HCT116 (cell line): ENCODE data around the gene RARS2. TPM values are rescaled to one million over a fixed set of nuclear protein-coding genes. Genes with fewer than 3 reads are reported as not detected.

Experiments
- ATAC-seq: fragments of 200-7000 bp; cut with Tn5 transposase; 2 replicates; pipeline ENCODE4 v1.9.1; 2020; ENCODE audit warnings: mild to moderate bottlenecking, moderate library complexity
- BruUV-seq: library from RNA; stranded (reverse); fragments of 400-500 nt; replicated peaks from 2 replicates; lab custom pipeline; 2021; lab: Mats Ljungman, UMichigan
- CTCF ChIA-PET: fragments of 300-600 bp; sonication (Branson Sonifier 250); formaldehyde crosslinking; loops from one replicate; lab custom pipeline; 2021; ENCODE audit warnings: antibody characterized with exemption; lab: Charles Lee
- POLR2A ChIA-PET: fragments of 300-600, 350-600 bp; sonication (Branson Sonifier 250); formaldehyde crosslinking; loops from one replicate; lab custom pipeline; 2021; ENCODE audit warnings: antibody characterized with exemption; lab: Charles Lee
- RAD21 ChIA-PET, 2 experiments: fragments of 300-600 bp; sonication (Branson Sonifier 250); formaldehyde crosslinking; loops; one replicate each; lab custom pipeline; 2023; ENCODE audit warnings: low total read pairs in 2 of 2; ENCODE audit not compliant: uncharacterized antibody in 2 of 2, unreplicated experiment in 2 of 2, low non-redundant PET in 1 of 2; lab: Charles Lee
- DNase-seq: peaks from one replicate; pipeline ENCODE4 v3.0.0-alpha.2; 2010; ENCODE audit warnings: low read depth, low spot score
- H2AFZ ChIP-seq: fragments of 200-600 bp; shearing (Covaris generic), sonication (generic); 2 replicates; pipeline ENCODE4 v1.6.1; 2017; ENCODE audit warnings: low read depth, mixed run types, mixed read lengths, antibody characterized with exemption, low read length; ENCODE audit not compliant: poor library complexity, severe bottlenecking
- H3K27ac ChIP-seq: 2 replicates; pipeline ENCODE4 v1.5.1; 2012; ENCODE audit warnings: low read depth, low read length
- H3K27me3 ChIP-seq: fragments of 200-600 bp; sonication (generic); 2 replicates; pipeline ENCODE4 v1.6.1; 2016; ENCODE audit warnings: mixed run types, low read length, mixed read lengths; ENCODE audit not compliant: insufficient read depth
- H3K36me3 ChIP-seq, 2 experiments: fragments of 200-500 bp in 1 of 2; fragments of 200-600 bp in 1 of 2; sonication (Bioruptor generic) in 1 of 2; sonication (generic) in 1 of 2; 2 replicates each; pipeline versions ENCODE4 v1.5.1 to v1.6.1; 2014 to 2016; ENCODE audit warnings: low read length in 2 of 2, inconsistent platforms in 1 of 2, mixed read lengths in 1 of 2, mixed run types in 1 of 2; ENCODE audit not compliant: insufficient read depth in 2 of 2, control insufficient read depth in 1 of 2
- H3K4me1 ChIP-seq, 2 experiments: fragments of 200-600 bp in 1 of 2; sonication (generic) in 1 of 2; 2 replicates each; pipeline versions ENCODE4 v1.5.1 to v1.6.1; 2012 to 2017; ENCODE audit warnings: low read length in 2 of 2, inconsistent platforms in 1 of 2, mild to moderate bottlenecking in 1 of 2, mixed read lengths in 1 of 2, mixed run types in 1 of 2, moderate library complexity in 1 of 2; ENCODE audit not compliant: insufficient read depth in 2 of 2, control insufficient read depth in 1 of 2
- H3K4me2 ChIP-seq: fragments of 200-600 bp; sonication (generic); 2 replicates; pipeline ENCODE4 v1.6.1; 2017; ENCODE audit warnings: mixed run types, low read length, mixed read lengths
- H3K4me3 ChIP-seq, 2 experiments: fragments of 200-600 bp in 1 of 2; sonication (generic) in 1 of 2; replicated peaks in 1 of 2; 2 replicates each; pipeline ENCODE4 v1.5.1; 2011 to 2016; ENCODE audit warnings: low read length in 2 of 2, control low read depth in 1 of 2, low read depth in 1 of 2, mild to moderate bottlenecking in 1 of 2, mixed read lengths in 1 of 2, mixed run types in 1 of 2
- H3K79me2 ChIP-seq: fragments of 200-600 bp; sonication (generic); 2 replicates; pipeline ENCODE4 v1.6.1; 2017; ENCODE audit warnings: mild to moderate bottlenecking, mixed run types, low read length, moderate library complexity, mixed read lengths; ENCODE audit not compliant: insufficient read depth
- H3K9ac ChIP-seq: fragments of 200-600 bp; sonication (generic); 2 replicates; pipeline ENCODE4 v1.6.1; 2016; ENCODE audit warnings: low read length, mixed read lengths
- H3K9me2 ChIP-seq: fragments of 200-600 bp; sonication (generic), shearing (Covaris generic); 2 replicates; pipeline ENCODE4 v1.6.1; 2017; ENCODE audit warnings: mixed run types, mild to moderate bottlenecking, moderate library complexity; ENCODE audit not compliant: insufficient read depth
- H3K9me3 ChIP-seq, 2 experiments: fragments of 200-500 bp in 1 of 2; fragments of 200-600 bp in 1 of 2; sonication (Bioruptor generic) in 1 of 2; sonication (generic) in 1 of 2; 2 replicates each; pipeline ENCODE4 v1.6.1; 2014 to 2017; ENCODE audit warnings: low read length in 2 of 2, mixed read lengths in 2 of 2, inconsistent platforms in 1 of 2, low read depth in 1 of 2, mild to moderate bottlenecking in 1 of 2, mixed run types in 1 of 2, moderate library complexity in 1 of 2; ENCODE audit not compliant: control insufficient read depth in 1 of 2, insufficient read depth in 1 of 2
- H4K20me1 ChIP-seq: fragments of 200-600 bp; sonication (generic), shearing (Covaris generic); 2 replicates; pipeline ENCODE4 v1.6.1; 2017; ENCODE audit warnings: mixed run types, mild to moderate bottlenecking, moderate library complexity; ENCODE audit not compliant: insufficient read depth
- CBX3 ChIP-seq: IDR thresholded peaks from 2 replicates; pipeline ENCODE4 v1.6.1; 2012; ENCODE audit warnings: low read depth
- CEBPB ChIP-seq: IDR thresholded peaks from 2 replicates; pipeline ENCODE4 v1.6.1; 2012; ENCODE audit warnings: low read depth
- EGR1 ChIP-seq: IDR thresholded peaks from 2 replicates; pipeline ENCODE4 v1.6.1; 2012; ENCODE audit warnings: low read depth
- EZH2 ChIP-seq: fragments of 200-600 bp; sonication (generic); IDR thresholded peaks from 2 replicates; pipeline ENCODE4 v1.6.1; 2017; ENCODE audit warnings: antibody characterized with exemption, mixed run types
- EZH2phosphoT487 ChIP-seq: fragments of 200-600 bp; IDR thresholded peaks from 2 replicates; pipeline ENCODE4 v1.6.1; 2018; ENCODE audit warnings: antibody characterized with exemption, borderline replicate concordance
- FOSL1 ChIP-seq: IDR thresholded peaks from 2 replicates; pipeline ENCODE4 v1.6.1; 2012; ENCODE audit warnings: low read depth
- JUND ChIP-seq: IDR thresholded peaks from 2 replicates; pipeline ENCODE4 v1.6.1; 2012
- POLR2A ChIP-seq: IDR thresholded peaks from 2 replicates; pipeline ENCODE4 v1.7.0; 2011; ENCODE audit warnings: borderline replicate concordance; ENCODE audit not compliant: insufficient read depth, insufficient read length; ENCODE audit errors: extremely low read depth
- POLR2AphosphoS5 ChIP-seq: IDR thresholded peaks from 2 replicates; pipeline ENCODE4 v1.6.1; 2011; ENCODE audit warnings: mild to moderate bottlenecking, low read depth, low read length, moderate library complexity
- RAD21 ChIP-seq: IDR thresholded peaks from 2 replicates; pipeline ENCODE4 v1.6.1; 2012; ENCODE audit warnings: low read depth, mild to moderate bottlenecking
- SP1 ChIP-seq: IDR thresholded peaks from 2 replicates; pipeline ENCODE4 v1.6.1; 2012; ENCODE audit warnings: low read depth
- ZFX ChIP-seq: fragments of 450-650 bp; IDR thresholded peaks from 2 replicates; pipeline ENCODE4 v1.6.1; 2017
- ZNF274 ChIP-seq: fragments of 200-500 bp; sonication (Bioruptor generic); IDR thresholded peaks from 2 replicates; pipeline ENCODE4 v1.6.1; 2014; ENCODE audit warnings: mild to moderate bottlenecking, low read depth, low read length, inconsistent platforms
- intact Hi-C: fragments of 100-400 bp; cut with micrococcal nuclease; formaldehyde crosslinking; loops from 2 replicates; pipeline ENCODE4 v1.10.0; 2022
- total RNA-seq: library from RNA; stranded (reverse); gene quantifications from one replicate; pipeline ENCODE4 v1.2.1, GENCODE V29; 2021; ENCODE audit not compliant: unreplicated experiment
- TF ChIP-seq, protein P1 (sequence below), 3 experiments: fragments of 200-600 bp in 1 of 3; sonication (generic) in 1 of 3; IDR thresholded peaks in 2 of 3; conservative IDR thresholded peaks in 1 of 3; 2 replicates each; pipeline ENCODE4 v1.5.1; 2012 to 2017; ENCODE audit warnings: low read depth in 2 of 3, low read length in 2 of 3, antibody characterized with exemption in 1 of 3, borderline replicate concordance in 1 of 3, control low read depth in 1 of 3, mild to moderate bottlenecking in 1 of 3, mixed read lengths in 1 of 3, mixed run types in 1 of 3, moderate library complexity in 1 of 3; ENCODE audit not compliant: insufficient read depth in 1 of 3
- TF ChIP-seq, protein P2 (sequence below): IDR thresholded peaks from 2 replicates; pipeline ENCODE4 v1.6.1; 2012; ENCODE audit warnings: low read depth
- TF ChIP-seq, protein P3 (sequence below): IDR thresholded peaks from 2 replicates; pipeline ENCODE4 v1.6.1; 2012
- TF ChIP-seq, protein P4 (sequence below): IDR thresholded peaks from 2 replicates; pipeline ENCODE4 v1.6.1; 2012

RARS2 gene
- total RNA-seq, 1 experiment from 2014 or later, result 34.8 TPM

DNA sequence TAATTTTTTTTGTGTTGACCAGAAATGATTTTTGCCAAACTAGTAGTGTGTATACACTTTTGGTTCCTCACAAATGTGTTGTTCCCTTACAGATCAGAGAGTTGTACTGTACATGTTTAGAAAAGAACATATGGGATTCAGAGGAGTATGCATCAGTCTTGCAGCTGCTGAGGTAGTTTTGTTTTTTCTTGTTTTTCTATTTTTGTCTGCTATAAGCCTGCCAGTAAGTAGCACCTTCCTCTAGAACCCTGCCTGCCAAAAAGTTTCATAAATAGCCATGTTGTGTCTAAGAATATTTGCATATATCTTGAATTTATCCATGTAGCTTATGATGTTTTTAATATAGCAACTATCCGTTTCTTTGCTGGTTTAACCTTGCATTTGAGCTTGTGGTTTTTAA lies 46.5 kb upstream of the RARS2 start:
- no peaks in the 10 kb centered on the region for H3K27me3 ChIP-seq
- TF ChIP-seq JUND (no peak), RAD21 (no peak), EGR1 (no peak), SP1 (no peak), POLR2AphosphoS5 (no peak), EZH2phosphoT487 (no peak), EZH2 (no peak), POLR2A (no peak), FOSL1 (no peak), CEBPB (no peak), ZFX (no peak), CBX3 (no peak), ZNF274 (no peak)
- TF ChIP-seq, protein P1, sequence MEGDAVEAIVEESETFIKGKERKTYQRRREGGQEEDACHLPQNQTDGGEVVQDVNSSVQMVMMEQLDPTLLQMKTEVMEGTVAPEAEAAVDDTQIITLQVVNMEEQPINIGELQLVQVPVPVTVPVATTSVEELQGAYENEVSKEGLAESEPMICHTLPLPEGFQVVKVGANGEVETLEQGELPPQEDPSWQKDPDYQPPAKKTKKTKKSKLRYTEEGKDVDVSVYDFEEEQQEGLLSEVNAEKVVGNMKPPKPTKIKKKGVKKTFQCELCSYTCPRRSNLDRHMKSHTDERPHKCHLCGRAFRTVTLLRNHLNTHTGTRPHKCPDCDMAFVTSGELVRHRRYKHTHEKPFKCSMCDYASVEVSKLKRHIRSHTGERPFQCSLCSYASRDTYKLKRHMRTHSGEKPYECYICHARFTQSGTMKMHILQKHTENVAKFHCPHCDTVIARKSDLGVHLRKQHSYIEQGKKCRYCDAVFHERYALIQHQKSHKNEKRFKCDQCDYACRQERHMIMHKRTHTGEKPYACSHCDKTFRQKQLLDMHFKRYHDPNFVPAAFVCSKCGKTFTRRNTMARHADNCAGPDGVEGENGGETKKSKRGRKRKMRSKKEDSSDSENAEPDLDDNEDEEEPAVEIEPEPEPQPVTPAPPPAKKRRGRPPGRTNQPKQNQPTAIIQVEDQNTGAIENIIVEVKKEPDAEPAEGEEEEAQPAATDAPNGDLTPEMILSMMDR (IDR thresholded peaks at IDR 0.05 in 2 of 3, conservative IDR thresholded peaks at IDR 0.05 in 1 of 3; ENCODE audit: borderline replicate concordance in 1 of 3, insufficient read depth in 1 of 3, low read depth in 2 of 3, low read length in 2 of 3), result no peak
- TF ChIP-seq, protein P2, sequence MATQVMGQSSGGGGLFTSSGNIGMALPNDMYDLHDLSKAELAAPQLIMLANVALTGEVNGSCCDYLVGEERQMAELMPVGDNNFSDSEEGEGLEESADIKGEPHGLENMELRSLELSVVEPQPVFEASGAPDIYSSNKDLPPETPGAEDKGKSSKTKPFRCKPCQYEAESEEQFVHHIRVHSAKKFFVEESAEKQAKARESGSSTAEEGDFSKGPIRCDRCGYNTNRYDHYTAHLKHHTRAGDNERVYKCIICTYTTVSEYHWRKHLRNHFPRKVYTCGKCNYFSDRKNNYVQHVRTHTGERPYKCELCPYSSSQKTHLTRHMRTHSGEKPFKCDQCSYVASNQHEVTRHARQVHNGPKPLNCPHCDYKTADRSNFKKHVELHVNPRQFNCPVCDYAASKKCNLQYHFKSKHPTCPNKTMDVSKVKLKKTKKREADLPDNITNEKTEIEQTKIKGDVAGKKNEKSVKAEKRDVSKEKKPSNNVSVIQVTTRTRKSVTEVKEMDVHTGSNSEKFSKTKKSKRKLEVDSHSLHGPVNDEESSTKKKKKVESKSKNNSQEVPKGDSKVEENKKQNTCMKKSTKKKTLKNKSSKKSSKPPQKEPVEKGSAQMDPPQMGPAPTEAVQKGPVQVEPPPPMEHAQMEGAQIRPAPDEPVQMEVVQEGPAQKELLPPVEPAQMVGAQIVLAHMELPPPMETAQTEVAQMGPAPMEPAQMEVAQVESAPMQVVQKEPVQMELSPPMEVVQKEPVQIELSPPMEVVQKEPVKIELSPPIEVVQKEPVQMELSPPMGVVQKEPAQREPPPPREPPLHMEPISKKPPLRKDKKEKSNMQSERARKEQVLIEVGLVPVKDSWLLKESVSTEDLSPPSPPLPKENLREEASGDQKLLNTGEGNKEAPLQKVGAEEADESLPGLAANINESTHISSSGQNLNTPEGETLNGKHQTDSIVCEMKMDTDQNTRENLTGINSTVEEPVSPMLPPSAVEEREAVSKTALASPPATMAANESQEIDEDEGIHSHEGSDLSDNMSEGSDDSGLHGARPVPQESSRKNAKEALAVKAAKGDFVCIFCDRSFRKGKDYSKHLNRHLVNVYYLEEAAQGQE, result no peak
- TF ChIP-seq, protein P3, sequence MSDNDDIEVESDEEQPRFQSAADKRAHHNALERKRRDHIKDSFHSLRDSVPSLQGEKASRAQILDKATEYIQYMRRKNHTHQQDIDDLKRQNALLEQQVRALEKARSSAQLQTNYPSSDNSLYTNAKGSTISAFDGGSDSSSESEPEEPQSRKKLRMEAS, result no peak
- TF ChIP-seq, protein P4, sequence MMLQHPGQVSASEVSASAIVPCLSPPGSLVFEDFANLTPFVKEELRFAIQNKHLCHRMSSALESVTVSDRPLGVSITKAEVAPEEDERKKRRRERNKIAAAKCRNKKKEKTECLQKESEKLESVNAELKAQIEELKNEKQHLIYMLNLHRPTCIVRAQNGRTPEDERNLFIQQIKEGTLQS, result no peak
- TF ChIP-seq, all 23 proteins: peak for 0
- BruUV-seq, result no TSS peak
- Histone ChIP-seq H3K4me2 (no peak overlapping the region), H3K9me3 (no peaks in the 10 kb centered on the region), H3K36me3 (peaks cover 0 to 5% of the 10 kb centered on the region in 2 experiments; a peak in 2 of 4 replicates), H3K9ac (no peak overlapping the region), H4K20me1 (no peaks in the 10 kb centered on the region), H2AFZ (no peak overlapping the region), H3K4me1 (no peaks in the 10 kb centered on the region), H3K9me2 (no peaks in the 10 kb centered on the region), H3K4me3 (no peak overlapping the region), H3K27ac (no peak overlapping the region), H3K79me2 (no peaks in the 10 kb centered on the region)
- ATAC-seq (no peak), DNase-seq (no peak)
- ChIA-PET CTCF (no interaction called here), RAD21 (no interaction called here), POLR2A (no interaction called here)
- intact Hi-C loops, result no loop called here
